CD4-positive, alpha-beta T cell treated with Interleukin-6 at 100 ng/mL for 8 hours (primary cell): ENCODE results near the gene TULP4.
"Not testable (repeated sequence)": the region's sequence is repeated elsewhere in the genome, so short reads cannot be mapped to it uniquely, and the experiment has no call there.

Experiments used
- DNase-seq: peaks from one replicate; pipeline ENCODE4 v3.0.0-alpha.2; 2020; ENCODE audit warnings: mixed read lengths, low spot score

Gene TULP4

DNA sequence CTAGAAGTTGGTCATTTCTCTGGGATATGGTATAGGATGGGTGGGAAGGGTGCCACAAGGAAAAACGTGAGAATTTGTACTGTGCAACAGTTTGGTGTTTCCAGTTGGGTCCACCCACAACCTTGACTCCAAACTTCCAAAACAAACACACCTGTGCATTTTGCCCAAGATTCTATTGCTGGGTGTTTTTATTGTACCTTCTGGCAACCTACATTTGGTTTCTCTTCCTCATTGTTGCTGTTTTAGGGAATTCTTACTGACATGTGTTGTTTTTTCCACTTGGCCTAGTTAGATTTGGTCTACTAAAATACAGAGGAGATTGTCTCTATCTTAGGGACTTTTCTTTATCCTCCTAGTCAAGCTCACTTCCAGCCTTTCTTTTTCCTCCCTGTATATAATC is 16.7 kb downstream of the TULP4 start:
- DNase-seq = no peak

DNA sequence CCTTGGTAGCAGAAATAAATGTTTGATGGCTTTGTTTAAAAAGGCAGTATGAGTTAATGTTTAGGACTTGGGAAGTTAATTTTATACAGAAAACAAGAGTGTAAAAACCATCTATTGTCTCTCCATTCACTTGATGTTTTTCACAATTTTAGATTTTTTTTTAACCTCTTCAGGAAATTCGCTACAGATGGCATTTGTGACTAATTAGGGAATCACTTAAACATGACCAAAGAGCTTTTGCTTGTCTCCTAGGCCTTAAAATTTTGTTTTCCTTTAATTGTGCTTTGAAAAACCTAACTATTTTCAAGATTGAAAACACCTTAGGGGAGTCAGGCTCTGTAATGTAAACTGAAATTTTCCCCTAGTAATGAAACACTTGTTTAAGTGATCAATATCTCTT is 17.3 kb downstream of the TULP4 start:
- no peak for DNase-seq

DNA sequence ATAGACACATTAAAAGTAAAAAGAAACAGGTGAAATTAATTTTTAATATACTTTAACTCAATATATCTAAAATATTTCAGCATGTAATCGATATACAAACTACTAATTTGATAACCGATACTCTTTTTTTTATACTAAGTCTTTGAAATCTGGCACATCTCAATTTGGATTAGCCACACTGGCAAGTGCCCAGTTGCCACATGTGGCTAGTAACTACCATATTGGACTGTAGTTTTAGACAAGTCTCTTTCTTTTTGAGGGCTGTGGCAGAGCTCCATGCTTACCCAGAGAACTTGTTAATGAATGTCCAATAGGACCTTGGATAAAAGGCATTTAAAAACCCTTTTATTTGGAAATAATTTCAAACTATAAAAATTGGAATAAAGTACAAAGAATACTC is 17.8 kb downstream of the TULP4 start:
- no peak for DNase-seq

DNA sequence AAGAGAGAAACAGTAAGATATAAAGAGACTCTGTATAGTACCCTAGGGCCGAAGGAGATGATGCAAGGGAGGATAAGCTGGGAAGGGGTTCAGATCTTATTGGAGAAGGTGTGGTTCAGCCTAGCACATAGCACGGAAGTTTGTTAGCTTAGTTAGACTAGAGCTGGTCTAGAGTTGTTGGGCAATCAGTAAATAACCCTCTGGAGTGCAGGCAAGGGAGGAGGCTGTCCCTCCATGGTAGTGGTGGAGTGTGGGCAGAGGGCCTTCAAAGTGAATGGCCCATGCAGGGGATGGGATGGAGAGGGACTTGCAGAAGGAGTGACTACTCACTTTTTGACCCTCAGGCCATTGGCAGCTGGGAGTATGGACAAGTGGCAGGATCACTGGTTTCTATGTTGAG is 20.0 kb downstream of the TULP4 start:
- no peak for DNase-seq

DNA sequence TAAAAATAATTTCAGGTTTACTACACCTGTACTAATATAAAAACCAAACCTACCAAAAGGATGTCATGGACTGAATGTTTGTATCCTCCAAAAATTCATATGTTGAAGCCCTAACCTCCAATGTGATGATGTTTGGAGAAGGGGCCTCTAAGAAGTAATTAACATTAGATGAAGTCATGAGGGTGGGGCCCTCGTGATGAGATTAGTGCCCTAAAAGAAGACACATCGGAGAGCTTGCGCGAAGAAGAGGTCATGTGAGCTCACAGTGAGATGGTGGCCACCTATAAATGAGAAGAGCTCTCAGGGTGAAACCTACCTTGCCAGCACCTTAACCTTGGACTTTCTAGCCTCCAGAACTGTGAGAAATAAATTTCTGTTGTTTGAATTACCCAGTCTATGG is 20.8 kb downstream of the TULP4 start:
- no peak for DNase-seq

DNA sequence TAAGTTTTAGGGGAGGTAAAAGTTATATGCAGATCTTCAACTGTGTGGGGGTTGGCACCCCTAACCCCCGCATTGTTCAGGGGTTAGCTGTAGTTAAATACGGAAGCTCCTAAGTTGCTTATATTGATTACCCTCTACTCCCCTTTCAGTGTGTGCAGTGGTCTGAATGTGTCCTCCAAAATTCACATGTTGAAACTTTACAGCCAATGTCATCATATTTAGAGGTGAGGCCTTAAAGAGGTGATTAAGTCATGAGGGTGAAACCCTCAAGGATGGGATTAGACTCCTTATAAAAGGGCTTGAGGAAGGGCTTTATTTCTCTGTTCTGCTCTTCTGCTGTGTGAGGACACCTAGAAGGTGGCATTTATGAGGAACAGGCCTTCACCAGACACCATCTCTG is 22.3 kb downstream of the TULP4 start:
- DNase-seq = no peak

DNA sequence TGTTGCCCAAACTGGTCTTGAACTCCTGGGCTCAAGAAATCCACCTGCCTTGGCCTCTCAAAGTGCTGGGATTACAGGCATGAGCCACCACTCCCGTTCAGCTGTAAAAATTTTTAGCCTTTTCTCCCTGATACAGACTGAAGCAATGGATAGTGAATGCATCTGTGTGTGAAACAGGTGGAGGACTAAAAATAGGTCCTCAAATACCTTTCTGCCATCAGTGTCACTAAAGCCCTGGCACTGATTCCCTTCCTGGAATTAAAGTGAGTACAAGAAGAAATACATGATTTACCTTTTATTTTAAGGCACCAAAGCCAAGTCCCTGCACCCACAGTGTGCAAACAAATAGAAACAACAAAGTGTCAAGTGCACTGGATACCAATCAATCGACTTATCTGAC is 25.1 kb downstream of the TULP4 start:
- DNase-seq = no peak

DNA sequence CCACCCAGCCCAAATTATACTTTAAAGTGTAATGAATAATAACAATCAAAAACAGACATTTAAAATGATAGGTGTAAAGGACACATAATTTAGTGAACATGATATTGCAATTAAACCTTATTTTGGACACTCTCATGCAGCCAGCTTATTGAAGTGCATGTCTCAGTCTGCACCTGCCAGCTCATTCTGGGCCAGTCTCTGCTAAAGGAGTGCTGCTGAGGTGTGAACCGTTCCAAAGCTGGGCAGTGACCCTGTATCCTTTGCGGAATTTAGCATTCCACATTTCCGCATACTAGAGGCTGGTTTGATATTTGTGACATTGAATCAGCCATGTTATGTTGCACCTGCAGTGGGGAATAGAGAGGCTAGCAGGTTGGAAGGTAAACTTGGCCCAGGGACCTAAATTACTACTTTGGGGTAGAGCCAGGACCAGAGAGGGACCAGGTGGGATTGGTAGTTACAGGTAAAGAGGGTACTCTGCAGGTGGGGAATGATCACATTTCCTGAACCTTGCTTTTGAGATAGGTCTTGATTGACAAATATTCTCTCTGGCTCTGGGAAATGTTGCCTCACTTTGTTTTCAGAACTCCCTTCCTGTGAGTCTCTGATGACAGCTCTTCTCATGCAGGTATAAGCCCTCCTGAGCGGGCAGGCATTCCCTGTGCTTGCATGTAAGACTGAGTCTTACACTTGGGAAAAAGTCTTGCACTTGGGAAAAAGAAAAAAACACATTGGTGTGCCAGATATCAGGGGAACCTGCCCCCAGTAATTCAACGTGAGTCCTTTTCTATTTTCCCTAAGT is 26.2 kb downstream of the TULP4 start:
- no peak for DNase-seq

DNA sequence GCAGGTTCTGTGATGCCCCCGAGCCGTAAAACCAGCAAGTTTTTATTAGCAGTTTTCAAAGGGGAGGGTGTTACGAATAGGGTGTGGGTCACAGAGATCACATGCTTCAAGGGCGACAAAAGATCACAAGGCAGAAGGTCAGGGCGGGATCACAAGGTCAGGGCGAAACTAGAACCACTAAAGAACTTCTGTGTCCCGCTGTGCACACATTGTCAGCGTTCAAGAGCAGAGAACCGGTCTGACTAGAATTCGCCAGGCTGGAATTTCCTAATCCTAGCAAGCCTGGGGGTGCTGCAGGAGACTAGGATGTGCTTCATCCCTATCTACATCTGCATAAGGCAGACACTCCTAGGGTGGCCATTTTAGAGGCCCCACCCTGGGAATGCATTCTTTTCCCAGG is 26.9 kb downstream of the TULP4 start:
- not testable (repeated sequence) for DNase-seq

DNA sequence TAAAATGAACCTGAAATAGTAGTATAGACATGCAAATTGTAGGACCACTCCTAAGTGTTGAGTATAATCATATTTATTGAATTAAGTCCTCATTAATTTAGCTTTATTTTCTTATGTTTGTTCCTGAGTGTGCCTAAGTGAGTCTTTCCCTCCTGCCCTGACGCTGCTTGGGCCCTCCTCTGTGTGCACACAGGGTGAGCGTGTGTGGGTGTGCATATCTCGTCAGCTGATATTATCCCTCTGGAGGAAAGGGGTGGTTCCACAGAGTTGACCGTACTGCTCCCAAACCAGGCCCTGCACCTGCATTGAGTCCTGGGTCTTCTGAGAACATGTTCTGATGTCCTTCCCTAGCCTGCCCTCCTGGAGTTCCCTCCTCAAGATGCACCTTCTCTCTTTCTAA is 28.0 kb downstream of the TULP4 start:
- no peak for DNase-seq

DNA sequence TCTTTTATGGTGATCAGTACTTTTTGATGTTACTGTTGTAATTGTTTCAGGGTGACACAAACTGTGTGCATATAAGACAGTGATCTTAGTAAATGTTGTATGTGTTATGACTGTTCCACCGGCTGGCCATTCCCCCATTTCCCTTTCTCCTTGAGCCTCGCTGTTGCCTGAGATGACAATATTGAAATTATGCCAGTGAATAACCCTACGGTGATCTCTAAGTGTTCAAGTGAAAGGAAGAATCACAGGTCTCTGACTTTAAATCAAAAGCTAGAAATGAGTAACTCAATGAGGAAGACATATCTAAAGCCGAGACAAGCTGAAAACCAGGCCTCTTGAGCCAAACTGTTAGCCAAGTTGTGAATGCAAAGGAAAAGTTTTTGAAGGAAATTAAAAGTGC is 32.3 kb downstream of the TULP4 start:
- DNase-seq = no peak

DNA sequence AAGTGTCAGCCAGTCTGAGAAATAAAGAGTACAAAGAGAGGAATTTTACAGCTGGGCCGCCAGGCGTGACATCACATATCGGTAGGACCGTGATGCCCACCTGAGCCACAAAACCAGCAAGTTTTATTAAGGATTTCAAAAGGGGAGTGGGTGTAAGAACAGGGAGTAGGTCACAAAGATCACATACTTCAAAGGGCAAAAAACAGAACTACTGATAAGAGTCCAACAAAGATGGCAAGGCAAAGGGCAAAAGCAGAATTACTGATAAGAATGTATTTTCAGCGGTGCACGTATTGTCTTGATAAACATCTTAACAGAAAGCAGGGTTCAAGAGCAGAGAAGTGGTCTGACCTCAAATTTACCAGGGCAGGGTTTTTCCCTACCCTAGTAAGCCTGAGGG is 33.2 kb downstream of the TULP4 start:
- DNase-seq = not testable (repeated sequence)

DNA sequence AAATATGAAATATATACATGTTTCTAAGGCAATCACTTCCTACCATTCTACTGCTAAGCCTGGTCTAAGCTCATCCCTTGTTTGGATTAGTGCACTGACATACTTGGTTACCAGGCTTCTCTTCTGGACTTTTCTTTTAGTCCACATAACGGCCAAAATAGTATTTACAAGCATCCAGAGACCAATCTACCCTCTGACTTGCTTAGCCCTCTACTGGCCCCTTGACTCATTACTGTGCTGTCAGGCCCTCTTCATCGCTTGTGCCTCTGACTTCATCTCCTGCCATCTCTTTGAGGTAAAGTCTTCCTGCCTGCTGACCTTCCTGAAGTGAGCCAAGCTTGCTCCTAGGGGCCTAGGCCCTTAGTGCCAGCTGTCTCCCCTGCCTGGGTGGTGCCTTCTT is 35.1 kb downstream of the TULP4 start:
- DNase-seq = no peak

DNA sequence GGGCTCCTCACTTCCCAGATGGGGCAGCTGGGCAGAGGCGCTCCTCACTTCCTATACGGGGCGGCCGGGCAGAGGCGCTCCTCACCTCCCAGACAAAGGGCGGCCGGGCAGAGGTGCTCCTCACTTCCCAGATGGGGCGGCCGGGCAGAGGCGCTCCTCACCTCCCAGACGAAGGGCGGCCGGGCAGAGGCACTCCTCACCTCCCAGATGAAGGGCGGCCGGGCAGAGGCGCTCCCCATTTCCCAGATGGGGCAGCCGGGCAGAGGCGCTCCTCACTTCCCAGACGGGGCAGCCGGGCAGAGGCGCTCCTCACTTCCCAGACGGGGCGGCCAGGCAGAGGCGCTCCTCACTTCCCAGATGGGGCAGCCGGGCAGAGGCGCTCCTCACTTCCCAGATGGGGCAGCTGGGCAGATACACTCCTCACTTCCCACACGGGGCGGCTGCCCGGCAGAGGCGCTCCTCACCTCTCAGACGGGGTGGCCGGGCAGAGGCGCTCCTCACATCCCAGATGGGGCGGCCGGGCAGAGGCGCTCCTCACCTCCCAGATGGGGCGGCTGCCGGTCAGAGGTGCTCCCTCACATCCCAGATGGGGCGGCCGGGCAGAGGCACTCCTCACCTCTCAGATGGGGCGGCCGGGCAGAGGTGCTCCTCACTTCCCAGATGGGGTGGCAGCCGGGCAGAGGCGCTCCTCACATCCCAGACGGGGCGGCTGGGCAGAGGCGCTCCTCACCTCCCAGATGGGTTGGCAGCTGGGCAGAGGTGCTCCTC is 36.7 kb downstream of the TULP4 start:
- not testable (repeated sequence) for DNase-seq

DNA sequence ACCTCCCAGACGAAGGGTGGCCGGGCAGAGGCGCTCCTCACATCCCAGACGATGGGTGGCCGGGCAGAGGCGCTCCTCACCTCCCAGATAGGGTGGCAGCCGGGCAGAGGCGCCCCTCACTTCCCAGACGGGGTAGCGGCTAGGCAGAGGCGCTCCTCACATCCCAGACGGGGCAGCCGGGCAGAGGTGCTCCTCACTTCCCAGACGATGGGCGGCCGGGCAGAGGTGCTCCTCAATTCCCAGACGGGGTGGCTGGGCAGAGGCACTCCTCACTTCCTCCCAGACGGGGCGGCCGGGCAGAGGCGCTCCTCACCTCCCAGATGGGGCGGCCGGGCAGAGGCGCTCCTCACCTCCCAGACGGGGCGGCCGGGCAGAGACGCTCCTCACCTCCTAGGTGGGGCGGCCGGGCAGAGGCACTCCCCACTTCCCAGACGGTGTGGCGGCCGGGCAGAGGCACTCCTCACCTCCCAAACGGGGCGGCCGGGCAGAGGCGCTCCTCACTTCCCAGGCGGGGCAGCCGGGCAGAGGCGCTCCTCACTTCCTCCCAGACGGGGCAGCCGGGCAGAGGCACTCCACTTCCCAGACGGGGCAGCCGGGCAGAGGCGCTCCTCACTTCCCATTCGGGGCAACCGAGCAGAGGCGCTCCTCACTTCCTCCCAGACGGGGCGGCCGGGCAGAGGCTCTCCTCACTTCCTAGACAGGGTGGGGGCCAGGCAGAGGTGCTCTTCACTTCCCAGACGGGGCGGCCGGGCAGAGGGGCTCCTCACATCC is 37.4 kb downstream of the TULP4 start:
- DNase-seq = not testable (repeated sequence)

DNA sequence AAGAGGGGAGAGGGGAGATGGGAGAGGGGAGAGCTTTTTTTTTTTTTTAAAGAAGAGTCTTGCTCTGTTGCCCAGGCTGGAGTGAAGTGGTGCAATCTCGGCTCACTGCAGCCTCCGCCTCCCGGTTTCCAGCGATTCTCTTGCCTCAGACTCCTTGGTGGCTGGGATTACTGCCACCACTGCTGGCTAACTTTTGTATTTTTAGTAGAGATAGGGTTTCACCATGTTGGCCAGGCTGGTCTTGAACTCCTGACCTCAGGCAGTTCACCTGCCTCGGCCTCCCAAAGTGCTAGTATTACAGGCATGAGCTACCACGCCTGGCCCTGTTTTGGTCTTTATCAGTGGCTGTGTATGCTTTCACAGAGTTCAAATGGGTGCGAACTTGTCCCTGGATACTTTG is 38.5 kb downstream of the TULP4 start:
- DNase-seq = not testable (repeated sequence)

DNA sequence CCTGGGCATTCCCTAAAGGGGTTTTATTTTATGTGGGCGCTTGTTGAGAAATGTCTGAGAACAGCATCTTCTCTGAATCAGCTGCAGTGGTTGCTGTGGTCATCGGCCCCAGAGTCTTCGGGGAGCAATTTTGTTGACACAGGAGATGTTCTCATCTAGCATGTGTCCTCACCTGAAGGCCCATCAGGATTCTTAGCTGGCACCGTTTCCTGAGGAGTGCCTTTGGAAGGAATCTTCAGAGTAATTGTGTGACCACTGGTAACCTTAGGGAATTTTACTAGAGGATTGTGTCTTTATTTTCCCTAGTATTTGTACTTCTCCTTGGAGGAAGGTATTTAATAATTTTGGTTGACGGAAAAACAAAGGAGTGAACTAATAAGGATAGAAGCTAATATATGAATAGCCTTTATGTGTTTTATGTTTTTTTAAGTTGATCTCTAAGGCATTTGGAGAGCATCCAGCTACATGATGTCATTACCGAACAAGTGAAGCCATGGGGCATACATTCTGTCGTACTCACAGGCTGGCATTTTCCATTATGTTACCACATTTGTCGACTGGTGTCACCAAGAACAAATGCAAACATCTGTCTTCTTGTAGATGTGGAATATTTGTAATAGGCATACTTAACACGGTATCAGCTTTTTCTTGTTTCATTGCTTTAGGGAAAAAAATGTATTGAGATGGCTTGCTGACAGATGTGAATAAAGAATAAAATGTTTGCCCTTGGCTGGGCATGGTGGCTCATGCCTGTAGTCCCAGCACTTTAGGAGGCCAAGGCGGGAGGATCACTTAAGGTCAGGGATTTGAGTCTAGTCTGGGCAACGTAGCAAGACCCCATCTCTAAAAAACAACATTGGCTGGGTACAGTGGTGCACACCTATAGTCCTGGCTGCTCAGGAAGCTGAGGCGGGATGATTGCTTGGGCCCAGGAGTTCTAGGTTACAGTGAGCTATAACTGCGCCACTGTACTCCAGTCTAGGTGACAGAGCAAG is 41.9 kb downstream of the TULP4 start:
- no peak for DNase-seq

DNA sequence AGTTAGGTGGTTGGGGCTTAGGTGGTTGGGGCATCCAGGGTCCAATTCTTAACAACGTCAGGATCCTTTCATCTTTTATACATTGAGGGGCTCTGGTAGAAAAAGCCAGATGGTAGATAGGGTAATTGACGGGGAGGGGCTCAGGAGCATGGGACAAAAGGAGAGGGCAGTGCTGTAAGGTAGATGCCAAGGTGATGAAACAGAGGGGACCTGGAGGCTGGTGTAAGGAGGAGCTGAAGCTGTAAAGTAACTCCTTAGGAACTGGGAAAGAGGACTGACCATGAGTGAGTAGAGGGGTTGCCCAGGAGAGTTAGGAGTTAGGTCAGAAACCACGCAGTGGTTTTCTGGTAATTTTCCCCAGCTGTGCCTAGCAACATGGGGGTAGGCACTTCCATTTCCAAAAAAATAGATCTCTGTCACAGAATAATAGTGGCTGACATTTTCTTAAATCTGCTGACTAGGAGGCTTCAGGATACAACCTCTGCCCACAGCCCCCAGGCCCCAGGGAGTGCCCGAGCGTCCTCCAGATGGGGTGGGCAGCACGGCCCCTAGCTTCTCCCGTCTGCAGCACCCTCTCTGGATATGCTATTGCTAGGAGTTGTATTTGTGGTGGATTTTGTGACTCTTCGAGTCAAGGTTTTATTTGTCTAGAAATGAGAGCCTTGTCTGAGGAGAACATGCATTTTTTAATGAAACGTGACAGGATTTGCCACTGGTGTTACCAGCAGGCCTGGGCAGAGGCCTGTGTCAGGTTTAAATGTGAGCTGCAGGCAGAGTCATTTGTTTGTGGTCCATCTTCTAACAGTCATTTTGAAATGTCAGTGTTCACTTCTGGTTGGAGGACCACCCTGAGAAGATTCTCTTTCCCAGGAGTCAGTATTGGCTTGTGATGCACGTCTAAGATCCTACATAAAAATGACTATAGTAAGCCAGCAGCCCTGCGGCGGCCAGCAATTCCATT is 44.6 kb downstream of the TULP4 start:
- no peak for DNase-seq

DNA sequence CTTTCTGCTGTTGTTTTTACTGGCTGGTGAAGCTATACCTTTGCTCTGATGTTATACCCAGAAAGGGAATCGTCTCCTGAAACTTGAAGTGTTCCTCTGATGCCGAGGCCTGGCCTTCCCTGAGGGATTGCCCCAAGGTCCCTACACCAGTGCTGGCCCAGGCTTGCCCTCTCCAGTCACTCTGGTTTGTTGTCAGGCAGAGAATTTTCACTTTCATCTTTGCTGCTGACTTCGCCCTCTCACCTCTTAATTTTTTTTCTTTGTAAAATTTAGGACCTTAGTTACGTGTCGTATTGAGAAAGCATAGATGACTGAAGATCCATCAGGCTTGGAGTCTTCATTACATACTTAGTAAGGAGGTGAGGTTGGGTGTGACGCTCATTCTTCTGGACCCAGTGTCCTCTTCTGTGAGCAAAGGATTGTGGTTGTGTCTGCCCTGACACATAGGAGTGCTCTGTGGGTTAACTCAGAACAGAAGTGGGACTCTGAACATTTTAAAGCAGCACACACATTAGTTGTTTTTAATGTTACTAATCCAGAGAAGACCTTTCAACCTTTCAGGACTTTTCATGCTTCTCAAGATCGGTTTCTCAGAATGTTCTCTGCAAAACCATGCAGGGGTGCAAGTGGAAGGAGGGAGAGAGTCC is 45.4 kb downstream of the TULP4 start:
- DNase-seq = no peak
